Spleen (tissue), 7 donors: ENCODE results near the gene SLC8A2.

ENCODE experiments used
- CTCF ChIP-seq, 11 experiments: fragments of 200-600 bp in 7 of 11; fragments of 450-650 bp in 4 of 11; sonication (generic) in 4 of 11; IDR thresholded peaks in 8 of 11; conservative IDR thresholded peaks in 3 of 11; 1 replicate in 7 of 11; 2 replicates in 4 of 11; pipeline versions ENCODE4 v1.4.0 to v1.8.0; 2016 to 2021; ENCODE audit warnings: antibody characterized with exemption in 11 of 11, inconsistent platforms in 4 of 11, mild to moderate bottlenecking in 1 of 11
- POLR2A ChIP-seq, 3 donors: fragments of 450-650 bp; IDR thresholded peaks; one replicate each; pipeline ENCODE4 v1.5.1; 2017; ENCODE audit warnings: antibody characterized with exemption in 3 of 3, mild to moderate bottlenecking in 1 of 3
- donor health status: DM: no; HTN: no; CAD: no; lungs with moderate emphysema.
- donor health status: DM: no; HTN: no; CAD: no.
- donor health status: DM: no; HTN: no; CAD: no.

- TF ChIP-seq POLR2A (IDR thresholded peaks at IDR 0.05): no peak
- no peak for TF ChIP-seq CTCF (IDR thresholded peaks at IDR 0.05 in 8 of 11, conservative IDR thresholded peaks at IDR 0.05 in 3 of 11)
Measured at GRCh38 chr19:47511128-47511517, 39.4 kb upstream of the SLC8A2 start.
